22Rv1 (cell line): Measurements from ENCODE around the gene ZNF71.
"Not testable (repeated sequence)": the region's sequence is repeated elsewhere in the genome, so short reads cannot be mapped to it uniquely, and the experiment has no call there.

ENCODE experiments used
- H3K27ac ChIP-seq: fragments of 450-650 bp; 2 replicates; pipeline ENCODE4 v1.5.1; 2017
- ZFX ChIP-seq: fragments of 450-650 bp; IDR thresholded peaks from 2 replicates; pipeline ENCODE4 v1.6.1; 2017; ENCODE audit warnings: antibody characterized with exemption, borderline replicate concordance
- TF ChIP-seq, protein P1 (sequence below): fragments of 450-650 bp; IDR thresholded peaks from 2 replicates; pipeline ENCODE4 v1.5.1; 2017; ENCODE audit warnings: mild to moderate bottlenecking

Gene ZNF71

GRCh38 chr19:56668676-56669075 lies 73.6 kb downstream of the ZNF71 start:
- no peak for TF ChIP-seq ZFX
- TF ChIP-seq, protein P1, sequence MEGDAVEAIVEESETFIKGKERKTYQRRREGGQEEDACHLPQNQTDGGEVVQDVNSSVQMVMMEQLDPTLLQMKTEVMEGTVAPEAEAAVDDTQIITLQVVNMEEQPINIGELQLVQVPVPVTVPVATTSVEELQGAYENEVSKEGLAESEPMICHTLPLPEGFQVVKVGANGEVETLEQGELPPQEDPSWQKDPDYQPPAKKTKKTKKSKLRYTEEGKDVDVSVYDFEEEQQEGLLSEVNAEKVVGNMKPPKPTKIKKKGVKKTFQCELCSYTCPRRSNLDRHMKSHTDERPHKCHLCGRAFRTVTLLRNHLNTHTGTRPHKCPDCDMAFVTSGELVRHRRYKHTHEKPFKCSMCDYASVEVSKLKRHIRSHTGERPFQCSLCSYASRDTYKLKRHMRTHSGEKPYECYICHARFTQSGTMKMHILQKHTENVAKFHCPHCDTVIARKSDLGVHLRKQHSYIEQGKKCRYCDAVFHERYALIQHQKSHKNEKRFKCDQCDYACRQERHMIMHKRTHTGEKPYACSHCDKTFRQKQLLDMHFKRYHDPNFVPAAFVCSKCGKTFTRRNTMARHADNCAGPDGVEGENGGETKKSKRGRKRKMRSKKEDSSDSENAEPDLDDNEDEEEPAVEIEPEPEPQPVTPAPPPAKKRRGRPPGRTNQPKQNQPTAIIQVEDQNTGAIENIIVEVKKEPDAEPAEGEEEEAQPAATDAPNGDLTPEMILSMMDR = no peak
- no peak overlapping the region for H3K27ac ChIP-seq

- no peak overlapping the region for H3K27ac ChIP-seq
- TF ChIP-seq ZFX = no peak
- TF ChIP-seq, protein P1 = no peak
These were observed 75.4 kb downstream of the ZNF71 start for GRCh38 chr19:56670401-56670960.

GRCh38 chr19:56670961-56671612 lies 76.0 kb downstream of the ZNF71 start:
- H3K27ac ChIP-seq = no peak overlapping the region
- no peak for TF ChIP-seq ZFX
- TF ChIP-seq, protein P1 = no peak

DNA sequence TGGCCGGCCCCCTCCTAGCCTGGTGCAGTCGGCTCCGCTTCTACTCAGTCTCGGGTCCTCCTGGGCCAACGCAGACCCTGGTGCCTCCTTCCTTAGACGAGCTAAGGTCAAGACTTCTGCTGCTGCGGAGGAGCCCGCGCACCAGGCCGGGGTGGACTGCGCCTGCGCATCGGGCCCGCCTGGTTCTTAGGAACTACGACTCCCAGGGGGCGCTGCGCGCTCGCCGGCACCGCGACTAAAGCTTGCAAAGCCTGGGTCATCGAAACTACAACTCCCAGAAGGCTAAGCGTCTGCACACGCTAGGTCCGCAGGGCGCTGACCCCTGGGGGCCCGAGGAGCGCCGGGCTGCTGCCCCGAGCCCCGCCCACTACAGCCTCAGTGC lies 76.5 kb downstream of the ZNF71 start, which contains the start of gene ZNF835:
ZNF835 (minus strand) TSS at position 145 of the 382 bp plus-strand sequence. CDS start 6,559 bp downstream, outside the sequence.
- no peak for TF ChIP-seq ZFX
- TF ChIP-seq, protein P1 = peak; percentile 12; the same call in 1 of the 2 replicates
- H3K27ac ChIP-seq = no peak within 1 kb of the TSS

- not testable (repeated sequence) for H3K27ac ChIP-seq
These were observed 77.5 kb downstream of the ZNF71 start for GRCh38 chr19:56672610-56673009.
